ENCODE data around the gene USP7.

GRCh38 chr16:8934601-8935000 is 29.1 kb downstream of the USP7 start:
- TF ChIP-seq CTCF (conservative IDR thresholded peaks at IDR 0.05; ENCODE audit: low read depth, low read length) (no peak), EZH2 (IDR thresholded peaks at IDR 0.05; ENCODE audit: low read length, unreplicated experiment) (no peak)
